GM23338 (cell line): ENCODE results near the gene SEMA5A. TPM values are rescaled to one million over a fixed set of nuclear protein-coding genes. Genes with fewer than 3 reads are reported as not detected.

Experiments used
- ATAC-seq: fragments of 200-7000 bp; cut with Tn5 transposase; 3 replicates; pipeline ENCODE4 v1.9.1; 2020
- DNase-seq: peaks from one replicate; pipeline ENCODE4 v3.0.0-alpha.2; 2015; ENCODE audit warnings: low spot score
- H2AFZ ChIP-seq: fragments of 200-600 bp; sonication (generic); 2 replicates; pipeline ENCODE4 v1.8.0; 2016; ENCODE audit warnings: antibody characterized with exemption, mild to moderate bottlenecking, moderate library complexity
- H3F3A ChIP-seq: fragments of 200-600 bp; sonication (generic); replicated peaks from 2 replicates; pipeline ENCODE4 v1.8.0; 2017; ENCODE audit warnings: antibody characterized with exemption, mixed run types, low read depth
- H3K27ac ChIP-seq: fragments of 200-600 bp; sonication (generic); 2 replicates; pipeline ENCODE4 v1.6.1; 2016; ENCODE audit warnings: low read depth
- H3K27me3 ChIP-seq: fragments of 200-600 bp; sonication (generic); 2 replicates; pipeline ENCODE4 v1.8.0; 2016; ENCODE audit warnings: mild to moderate bottlenecking, mixed run types, moderate library complexity; ENCODE audit not compliant: insufficient read depth
- H3K36me3 ChIP-seq: fragments of 200-600 bp; sonication (generic); 2 replicates; pipeline ENCODE4 v1.8.0; 2016; ENCODE audit warnings: mild to moderate bottlenecking; ENCODE audit not compliant: insufficient read depth
- H3K4me1 ChIP-seq: fragments of 200-600 bp; sonication (generic); 2 replicates; pipeline ENCODE4 v1.8.0; 2016; ENCODE audit warnings: mild to moderate bottlenecking, moderate library complexity; ENCODE audit not compliant: insufficient read depth
- H3K4me2 ChIP-seq: fragments of 200-600 bp; sonication (generic); 2 replicates; pipeline ENCODE4 v1.7.1; 2017; ENCODE audit warnings: mixed run types
- H3K4me3 ChIP-seq: fragments of 200-600 bp; sonication (generic); 2 replicates; pipeline ENCODE4 v1.6.1; 2016; ENCODE audit warnings: mixed run types
- H3K79me2 ChIP-seq: fragments of 200-600 bp; sonication (generic); replicated peaks from 2 replicates; pipeline ENCODE4 v1.8.0; 2017; ENCODE audit warnings: mild to moderate bottlenecking; ENCODE audit not compliant: insufficient read depth
- H3K9me2 ChIP-seq: fragments of 200-600 bp; sonication (generic); 2 replicates; pipeline ENCODE4 v1.8.0; 2017; ENCODE audit not compliant: insufficient read depth
- H4K20me1 ChIP-seq: fragments of 200-600 bp; sonication (generic); replicated peaks from 2 replicates; pipeline ENCODE4 v1.8.0; 2017; ENCODE audit warnings: mild to moderate bottlenecking; ENCODE audit not compliant: insufficient read depth
- H3K27ac Mint-ChIP-seq: 2 replicates; pipeline ENCODE4 v1.8.0; 2020; ENCODE audit warnings: inconsistent platforms, mild to moderate bottlenecking, moderate library complexity, mixed read lengths
- H3K27me3 Mint-ChIP-seq: 3 replicates; pipeline ENCODE4 v1.8.0; 2022; ENCODE audit warnings: low read depth, mild to moderate bottlenecking, moderate library complexity, mixed read lengths, inconsistent platforms; ENCODE audit not compliant: insufficient read depth, poor library complexity
- H3K36me3 Mint-ChIP-seq: 3 replicates; pipeline ENCODE4 v1.8.0; 2021; ENCODE audit warnings: low read depth, mild to moderate bottlenecking, inconsistent platforms, moderate library complexity, mixed read lengths
- H3K4me1 Mint-ChIP-seq: 3 replicates; pipeline ENCODE4 v1.8.0; 2020; ENCODE audit warnings: mild to moderate bottlenecking, inconsistent platforms, mixed read lengths
- H3K4me3 Mint-ChIP-seq: 3 replicates; pipeline ENCODE4 v1.8.0; 2021; ENCODE audit warnings: moderate library complexity, mild to moderate bottlenecking, inconsistent platforms, mixed read lengths
- H3K9me3 Mint-ChIP-seq: 3 replicates; pipeline ENCODE4 v1.8.0; 2020; ENCODE audit warnings: moderate library complexity, mild to moderate bottlenecking, inconsistent platforms, mixed read lengths
- CREB1 ChIP-seq: fragments of 250-450 bp; sonication (Bioruptor Pico); IDR thresholded peaks from 2 replicates; pipeline ENCODE4 v1.5.0; 2020; ENCODE audit warnings: low read depth, mild to moderate bottlenecking, moderate library complexity
- EZH2 ChIP-seq: fragments of 200-600 bp; sonication (generic); IDR thresholded peaks from one replicate; pipeline ENCODE4 v1.8.0; 2017; ENCODE audit warnings: antibody characterized with exemption, mild to moderate bottlenecking, low read depth; ENCODE audit not compliant: unreplicated experiment
- EZH2phosphoT487 ChIP-seq: fragments of 200-600 bp; sonication (generic); IDR thresholded peaks from one replicate; pipeline ENCODE4 v1.8.1; 2018; ENCODE audit warnings: antibody characterized with exemption; ENCODE audit not compliant: unreplicated experiment
- POLR2AphosphoS5 ChIP-seq: IDR thresholded peaks from 2 replicates; pipeline ENCODE4 v1.6.1; 2016; ENCODE audit warnings: antibody characterized with exemption, low read depth
- STAT1 ChIP-seq: IDR thresholded peaks from one replicate; pipeline ENCODE4 v1.6.1; 2016; ENCODE audit warnings: antibody characterized with exemption; ENCODE audit not compliant: unreplicated experiment
- ZNF331 ChIP-seq: fragments of 250-450 bp; sonication (Bioruptor Pico); IDR thresholded peaks from 2 replicates; pipeline ENCODE4 v1.5.0; 2020; ENCODE audit warnings: low read depth, mild to moderate bottlenecking, moderate library complexity
- polyA plus RNA-seq: library from polyadenylated mRNA; unstranded; fragments of >200 nt; fragmentation: Nextera tagmentation; extraction: Ambion mirVana; gene quantifications from 2 replicates; pipeline ENCODE4 v1.2.1, GENCODE V29; 2016
- total RNA-seq: library from RNA; depleted of rRNA; stranded (reverse); fragments of >200 nt; shearing (Covaris generic); gene quantifications from 2 replicates; pipeline ENCODE4 v1.2.3, GENCODE V29; 2014
- TF ChIP-seq, protein P1 (sequence below): fragments of 250-450 bp; sonication (Bioruptor Pico); IDR thresholded peaks from 2 replicates; pipeline ENCODE4 v1.5.0; 2020; ENCODE audit warnings: mild to moderate bottlenecking, moderate library complexity
- TF ChIP-seq, protein P2 (sequence below): IDR thresholded peaks from one replicate; pipeline ENCODE4 v1.6.1; 2018; ENCODE audit warnings: antibody characterized with exemption; ENCODE audit not compliant: unreplicated experiment
- TF ChIP-seq, protein P3 (sequence below), 2 experiments: fragments of 200-600 bp in 1 of 2; sonication (generic) in 1 of 2; conservative IDR thresholded peaks; 2 replicates each; pipeline versions ENCODE4 v1.5.1 to v1.6.1; 2016 to 2017; ENCODE audit warnings: antibody characterized with exemption in 2 of 2, low read depth in 2 of 2, mild to moderate bottlenecking in 2 of 2, moderate library complexity in 1 of 2

Gene SEMA5A
- total and polyA plus RNA-seq, 2 experiments from 2014 or later: 2.1 to 8.1 TPM

DNA sequence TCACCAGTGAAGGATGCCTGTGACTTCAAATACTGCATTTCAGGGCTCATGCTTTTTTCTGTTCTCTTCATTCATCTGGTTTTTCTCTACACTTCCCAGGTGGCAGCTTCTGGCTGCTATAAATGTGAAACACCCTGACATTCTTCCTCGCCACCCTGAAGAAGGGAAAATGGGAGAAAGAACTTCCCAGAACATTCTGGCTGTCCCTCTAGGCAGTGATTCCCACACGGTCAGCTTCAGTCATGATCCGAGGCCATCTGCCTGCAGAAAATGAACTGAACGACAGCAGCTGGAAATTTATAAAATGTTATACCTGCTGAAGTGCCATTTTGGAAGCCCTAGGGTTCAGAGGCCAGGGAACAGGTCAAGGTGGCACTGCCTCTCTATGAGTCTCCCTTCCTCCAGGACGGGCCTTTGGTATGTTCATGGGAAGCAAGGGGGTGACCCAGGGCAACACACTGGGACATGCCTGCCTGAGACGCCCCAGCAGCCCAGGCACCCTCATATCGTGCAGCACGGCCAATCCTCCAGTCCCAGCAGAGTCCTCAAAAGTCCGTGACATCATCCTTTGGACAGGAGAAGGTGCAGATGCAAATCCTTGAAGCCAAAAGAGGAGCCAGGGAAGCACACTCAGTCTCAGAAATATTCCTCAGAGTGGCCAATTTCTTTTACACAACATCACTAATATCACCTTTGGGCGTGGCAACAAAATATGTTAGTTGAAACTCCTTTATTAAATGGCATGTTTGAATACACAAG is 107.1 kb downstream of the SEMA5A start (continued):
- TF ChIP-seq, protein P1, sequence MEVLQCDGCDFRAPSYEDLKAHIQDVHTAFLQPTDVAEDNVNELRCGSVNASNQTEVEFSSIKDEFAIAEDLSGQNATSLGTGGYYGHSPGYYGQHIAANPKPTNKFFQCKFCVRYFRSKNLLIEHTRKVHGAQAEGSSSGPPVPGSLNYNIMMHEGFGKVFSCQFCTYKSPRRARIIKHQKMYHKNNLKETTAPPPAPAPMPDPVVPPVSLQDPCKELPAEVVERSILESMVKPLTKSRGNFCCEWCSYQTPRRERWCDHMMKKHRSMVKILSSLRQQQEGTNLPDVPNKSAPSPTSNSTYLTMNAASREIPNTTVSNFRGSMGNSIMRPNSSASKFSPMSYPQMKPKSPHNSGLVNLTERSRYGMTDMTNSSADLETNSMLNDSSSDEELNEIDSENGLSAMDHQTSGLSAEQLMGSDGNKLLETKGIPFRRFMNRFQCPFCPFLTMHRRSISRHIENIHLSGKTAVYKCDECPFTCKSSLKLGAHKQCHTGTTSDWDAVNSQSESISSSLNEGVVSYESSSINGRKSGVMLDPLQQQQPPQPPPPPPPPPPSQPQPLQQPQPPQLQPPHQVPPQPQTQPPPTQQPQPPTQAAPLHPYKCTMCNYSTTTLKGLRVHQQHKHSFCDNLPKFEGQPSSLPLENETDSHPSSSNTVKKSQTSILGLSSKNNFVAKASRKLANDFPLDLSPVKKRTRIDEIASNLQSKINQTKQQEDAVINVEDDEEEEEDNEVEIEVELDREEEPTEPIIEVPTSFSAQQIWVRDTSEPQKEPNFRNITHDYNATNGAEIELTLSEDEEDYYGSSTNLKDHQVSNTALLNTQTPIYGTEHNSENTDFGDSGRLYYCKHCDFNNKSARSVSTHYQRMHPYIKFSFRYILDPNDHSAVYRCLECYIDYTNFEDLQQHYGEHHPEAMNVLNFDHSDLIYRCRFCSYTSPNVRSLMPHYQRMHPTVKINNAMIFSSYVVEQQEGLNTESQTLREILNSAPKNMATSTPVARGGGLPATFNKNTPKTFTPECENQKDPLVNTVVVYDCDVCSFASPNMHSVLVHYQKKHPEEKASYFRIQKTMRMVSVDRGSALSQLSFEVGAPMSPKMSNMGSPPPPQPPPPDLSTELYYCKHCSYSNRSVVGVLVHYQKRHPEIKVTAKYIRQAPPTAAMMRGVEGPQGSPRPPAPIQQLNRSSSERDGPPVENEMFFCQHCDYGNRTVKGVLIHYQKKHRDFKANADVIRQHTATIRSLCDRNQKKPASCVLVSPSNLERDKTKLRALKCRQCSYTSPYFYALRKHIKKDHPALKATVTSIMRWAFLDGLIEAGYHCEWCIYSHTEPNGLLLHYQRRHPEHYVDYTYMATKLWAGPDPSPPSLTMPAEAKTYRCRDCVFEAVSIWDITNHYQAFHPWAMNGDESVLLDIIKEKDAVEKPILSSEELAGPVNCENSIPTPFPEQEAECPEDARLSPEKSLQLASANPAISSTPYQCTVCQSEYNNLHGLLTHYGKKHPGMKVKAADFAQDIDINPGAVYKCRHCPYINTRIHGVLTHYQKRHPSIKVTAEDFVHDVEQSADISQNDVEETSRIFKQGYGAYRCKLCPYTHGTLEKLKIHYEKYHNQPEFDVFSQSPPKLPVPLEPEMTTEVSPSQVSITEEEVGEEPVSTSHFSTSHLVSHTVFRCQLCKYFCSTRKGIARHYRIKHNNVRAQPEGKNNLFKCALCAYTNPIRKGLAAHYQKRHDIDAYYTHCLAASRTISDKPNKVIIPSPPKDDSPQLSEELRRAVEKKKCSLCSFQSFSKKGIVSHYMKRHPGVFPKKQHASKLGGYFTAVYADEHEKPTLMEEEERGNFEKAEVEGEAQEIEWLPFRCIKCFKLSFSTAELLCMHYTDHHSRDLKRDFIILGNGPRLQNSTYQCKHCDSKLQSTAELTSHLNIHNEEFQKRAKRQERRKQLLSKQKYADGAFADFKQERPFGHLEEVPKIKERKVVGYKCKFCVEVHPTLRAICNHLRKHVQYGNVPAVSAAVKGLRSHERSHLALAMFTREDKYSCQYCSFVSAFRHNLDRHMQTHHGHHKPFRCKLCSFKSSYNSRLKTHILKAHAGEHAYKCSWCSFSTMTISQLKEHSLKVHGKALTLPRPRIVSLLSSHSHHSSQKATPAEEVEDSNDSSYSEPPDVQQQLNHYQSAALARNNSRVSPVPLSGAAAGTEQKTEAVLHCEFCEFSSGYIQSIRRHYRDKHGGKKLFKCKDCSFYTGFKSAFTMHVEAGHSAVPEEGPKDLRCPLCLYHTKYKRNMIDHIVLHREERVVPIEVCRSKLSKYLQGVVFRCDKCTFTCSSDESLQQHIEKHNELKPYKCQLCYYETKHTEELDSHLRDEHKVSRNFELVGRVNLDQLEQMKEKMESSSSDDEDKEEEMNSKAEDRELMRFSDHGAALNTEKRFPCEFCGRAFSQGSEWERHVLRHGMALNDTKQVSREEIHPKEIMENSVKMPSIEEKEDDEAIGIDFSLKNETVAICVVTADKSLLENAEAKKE (CRISPR knock-in tag): no peak

DNA sequence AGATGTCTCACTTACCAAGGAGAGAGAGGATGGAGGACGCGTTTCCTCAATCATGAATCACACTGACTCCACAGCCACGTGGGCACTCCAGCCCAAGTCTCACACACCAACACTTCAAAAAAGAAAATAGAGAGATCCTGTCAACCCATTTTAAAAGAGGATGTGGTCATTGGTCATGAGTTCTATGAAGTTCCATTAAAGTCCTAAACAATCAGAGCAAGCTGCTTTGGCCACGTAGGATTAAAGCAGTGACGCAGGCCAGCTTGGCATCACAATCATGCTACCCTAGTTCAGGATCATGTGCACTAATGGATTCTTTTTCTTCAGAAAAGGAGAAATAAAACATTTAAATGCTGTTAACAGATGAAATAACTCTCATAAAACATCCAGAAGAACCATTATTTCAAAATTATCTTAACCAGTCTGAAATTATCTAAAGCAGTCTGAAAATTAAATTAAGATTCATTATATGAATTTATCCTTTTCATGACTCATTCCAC is 108.1 kb downstream of the SEMA5A start:
- H3K9me2 ChIP-seq: no peaks in the 10 kb centered on the region
- Mint-ChIP-seq H3K4me3 (no peak overlapping the region), H3K4me1 (peaks cover 3% of the 10 kb centered on the region; the same call in 1 of the 3 replicates), H3K9me3 (peaks cover 8% of the 10 kb centered on the region; the same call in 2 of the 3 replicates), H3K27ac (no peak overlapping the region; the same call in 1 of the 2 replicates), H3K36me3 (peaks cover 14% of the 10 kb centered on the region), H3K27me3 (peaks cover 7% of the 10 kb centered on the region)
- H3K27ac ChIP-seq: no peak overlapping the region
- no peak overlapping the region for H3K4me2 ChIP-seq
- H4K20me1 ChIP-seq: no peaks in the 10 kb centered on the region
- H3K79me2 ChIP-seq: no peaks in the 10 kb centered on the region
- no peaks in the 10 kb centered on the region for H3K4me1 ChIP-seq
- DNase-seq: no peak
- TF ChIP-seq, protein P2, sequence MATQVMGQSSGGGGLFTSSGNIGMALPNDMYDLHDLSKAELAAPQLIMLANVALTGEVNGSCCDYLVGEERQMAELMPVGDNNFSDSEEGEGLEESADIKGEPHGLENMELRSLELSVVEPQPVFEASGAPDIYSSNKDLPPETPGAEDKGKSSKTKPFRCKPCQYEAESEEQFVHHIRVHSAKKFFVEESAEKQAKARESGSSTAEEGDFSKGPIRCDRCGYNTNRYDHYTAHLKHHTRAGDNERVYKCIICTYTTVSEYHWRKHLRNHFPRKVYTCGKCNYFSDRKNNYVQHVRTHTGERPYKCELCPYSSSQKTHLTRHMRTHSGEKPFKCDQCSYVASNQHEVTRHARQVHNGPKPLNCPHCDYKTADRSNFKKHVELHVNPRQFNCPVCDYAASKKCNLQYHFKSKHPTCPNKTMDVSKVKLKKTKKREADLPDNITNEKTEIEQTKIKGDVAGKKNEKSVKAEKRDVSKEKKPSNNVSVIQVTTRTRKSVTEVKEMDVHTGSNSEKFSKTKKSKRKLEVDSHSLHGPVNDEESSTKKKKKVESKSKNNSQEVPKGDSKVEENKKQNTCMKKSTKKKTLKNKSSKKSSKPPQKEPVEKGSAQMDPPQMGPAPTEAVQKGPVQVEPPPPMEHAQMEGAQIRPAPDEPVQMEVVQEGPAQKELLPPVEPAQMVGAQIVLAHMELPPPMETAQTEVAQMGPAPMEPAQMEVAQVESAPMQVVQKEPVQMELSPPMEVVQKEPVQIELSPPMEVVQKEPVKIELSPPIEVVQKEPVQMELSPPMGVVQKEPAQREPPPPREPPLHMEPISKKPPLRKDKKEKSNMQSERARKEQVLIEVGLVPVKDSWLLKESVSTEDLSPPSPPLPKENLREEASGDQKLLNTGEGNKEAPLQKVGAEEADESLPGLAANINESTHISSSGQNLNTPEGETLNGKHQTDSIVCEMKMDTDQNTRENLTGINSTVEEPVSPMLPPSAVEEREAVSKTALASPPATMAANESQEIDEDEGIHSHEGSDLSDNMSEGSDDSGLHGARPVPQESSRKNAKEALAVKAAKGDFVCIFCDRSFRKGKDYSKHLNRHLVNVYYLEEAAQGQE: no peak
- TF ChIP-seq STAT1: no peak
- TF ChIP-seq ZNF331: no peak
- no peak for TF ChIP-seq EZH2
- no peak for TF ChIP-seq POLR2AphosphoS5
- TF ChIP-seq, protein P3, sequence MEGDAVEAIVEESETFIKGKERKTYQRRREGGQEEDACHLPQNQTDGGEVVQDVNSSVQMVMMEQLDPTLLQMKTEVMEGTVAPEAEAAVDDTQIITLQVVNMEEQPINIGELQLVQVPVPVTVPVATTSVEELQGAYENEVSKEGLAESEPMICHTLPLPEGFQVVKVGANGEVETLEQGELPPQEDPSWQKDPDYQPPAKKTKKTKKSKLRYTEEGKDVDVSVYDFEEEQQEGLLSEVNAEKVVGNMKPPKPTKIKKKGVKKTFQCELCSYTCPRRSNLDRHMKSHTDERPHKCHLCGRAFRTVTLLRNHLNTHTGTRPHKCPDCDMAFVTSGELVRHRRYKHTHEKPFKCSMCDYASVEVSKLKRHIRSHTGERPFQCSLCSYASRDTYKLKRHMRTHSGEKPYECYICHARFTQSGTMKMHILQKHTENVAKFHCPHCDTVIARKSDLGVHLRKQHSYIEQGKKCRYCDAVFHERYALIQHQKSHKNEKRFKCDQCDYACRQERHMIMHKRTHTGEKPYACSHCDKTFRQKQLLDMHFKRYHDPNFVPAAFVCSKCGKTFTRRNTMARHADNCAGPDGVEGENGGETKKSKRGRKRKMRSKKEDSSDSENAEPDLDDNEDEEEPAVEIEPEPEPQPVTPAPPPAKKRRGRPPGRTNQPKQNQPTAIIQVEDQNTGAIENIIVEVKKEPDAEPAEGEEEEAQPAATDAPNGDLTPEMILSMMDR (conservative IDR thresholded peaks at IDR 0.05; ENCODE audit: low read depth in 2 of 2): no peak
- no peak for TF ChIP-seq CREB1 (CRISPR knock-in tag)
- no peak for TF ChIP-seq EZH2phosphoT487
- no peak overlapping the region for H2AFZ ChIP-seq
- H3K4me3 ChIP-seq: no peak overlapping the region
- no peak for ATAC-seq
- H3F3A ChIP-seq: no peaks in the 10 kb centered on the region
- no peaks in the 10 kb centered on the region for H3K36me3 ChIP-seq
- no peaks in the 10 kb centered on the region for H3K27me3 ChIP-seq
